Measurements from ENCODE around the gene PTTG2. TPM values are rescaled to one million over a fixed set of nuclear protein-coding genes. Genes with fewer than 3 reads are reported as not detected.
"Not testable (repeated sequence)": the region's sequence is repeated elsewhere in the genome, so short reads cannot be mapped to it uniquely, and the experiment has no call there.

PTTG2 gene
- total RNA-seq, 6 experiments from 2014 or later: not detected

DNA sequence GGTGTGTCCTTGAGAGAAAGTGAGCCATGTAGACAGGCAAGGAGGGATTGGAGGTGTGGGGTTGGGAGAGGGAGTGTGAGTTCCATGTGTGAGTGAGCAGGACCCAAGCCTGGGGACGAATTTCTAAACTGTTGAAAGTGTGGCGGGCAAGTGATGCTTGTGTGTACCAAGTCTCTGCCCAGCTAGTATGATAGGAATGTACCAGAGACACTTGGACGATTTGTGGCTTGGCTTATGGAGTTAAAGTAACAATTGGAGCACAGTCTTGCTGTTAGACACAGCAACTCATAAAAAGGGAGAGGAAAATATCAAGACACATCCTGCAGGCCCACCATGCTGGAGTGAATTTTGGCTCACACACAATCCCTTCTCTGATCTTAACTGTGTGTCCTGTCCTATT lies 8.5 kb downstream of the PTTG2 start:
- Mint-ChIP-seq H3K27ac (no peak overlapping the region), H3K9me3 (peaks cover 13% of the 10 kb centered on the region), H3K36me3 (ENCODE audit: low read depth) (peaks cover 4% of the 10 kb centered on the region; the same call in 1 of the 2 replicates), H3K4me3 (no peak overlapping the region), H3K4me1 (ENCODE audit: low read depth) (peaks cover 35% of the 10 kb centered on the region), H3K27me3 (ENCODE audit: insufficient read depth) (peaks cover 2% of the 10 kb centered on the region)
- DNase-seq: no peak
- TF ChIP-seq, protein P1, sequence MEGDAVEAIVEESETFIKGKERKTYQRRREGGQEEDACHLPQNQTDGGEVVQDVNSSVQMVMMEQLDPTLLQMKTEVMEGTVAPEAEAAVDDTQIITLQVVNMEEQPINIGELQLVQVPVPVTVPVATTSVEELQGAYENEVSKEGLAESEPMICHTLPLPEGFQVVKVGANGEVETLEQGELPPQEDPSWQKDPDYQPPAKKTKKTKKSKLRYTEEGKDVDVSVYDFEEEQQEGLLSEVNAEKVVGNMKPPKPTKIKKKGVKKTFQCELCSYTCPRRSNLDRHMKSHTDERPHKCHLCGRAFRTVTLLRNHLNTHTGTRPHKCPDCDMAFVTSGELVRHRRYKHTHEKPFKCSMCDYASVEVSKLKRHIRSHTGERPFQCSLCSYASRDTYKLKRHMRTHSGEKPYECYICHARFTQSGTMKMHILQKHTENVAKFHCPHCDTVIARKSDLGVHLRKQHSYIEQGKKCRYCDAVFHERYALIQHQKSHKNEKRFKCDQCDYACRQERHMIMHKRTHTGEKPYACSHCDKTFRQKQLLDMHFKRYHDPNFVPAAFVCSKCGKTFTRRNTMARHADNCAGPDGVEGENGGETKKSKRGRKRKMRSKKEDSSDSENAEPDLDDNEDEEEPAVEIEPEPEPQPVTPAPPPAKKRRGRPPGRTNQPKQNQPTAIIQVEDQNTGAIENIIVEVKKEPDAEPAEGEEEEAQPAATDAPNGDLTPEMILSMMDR (IDR thresholded peaks at IDR 0.05): no peak

DNA sequence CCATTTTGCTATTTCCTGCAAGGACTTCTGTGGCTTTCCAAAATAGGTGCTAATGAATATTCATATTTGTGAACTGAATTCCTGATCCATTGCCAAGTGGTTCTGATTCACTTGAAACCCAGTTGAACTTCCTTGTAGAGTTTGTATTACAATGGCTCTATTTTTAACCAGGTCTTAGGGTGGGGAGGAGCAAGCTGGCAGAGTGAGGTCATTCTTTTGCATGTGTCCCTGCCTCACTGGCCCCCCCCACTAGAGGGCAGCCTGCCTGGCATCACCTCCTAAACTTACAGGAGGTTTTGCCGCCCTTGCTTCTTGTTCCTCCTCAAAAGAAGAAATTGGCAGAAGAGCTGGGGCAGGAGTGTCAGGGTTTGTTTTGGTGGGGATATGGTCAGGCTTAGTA lies 10.5 kb downstream of the PTTG2 start:
- Mint-ChIP-seq H3K27me3 (ENCODE audit: insufficient read depth) (peaks cover 2% of the 10 kb centered on the region), H3K4me3 (no peak overlapping the region), H3K4me1 (ENCODE audit: low read depth) (peaks cover 35% of the 10 kb centered on the region), H3K9me3 (peaks cover 13% of the 10 kb centered on the region), H3K36me3 (ENCODE audit: low read depth) (peaks cover 4% of the 10 kb centered on the region; the same call in 1 of the 2 replicates), H3K27ac (no peak overlapping the region)
- DNase-seq: peak; percentile 37
- TF ChIP-seq, protein P1 (IDR thresholded peaks at IDR 0.05): peak; percentile 76

DNA sequence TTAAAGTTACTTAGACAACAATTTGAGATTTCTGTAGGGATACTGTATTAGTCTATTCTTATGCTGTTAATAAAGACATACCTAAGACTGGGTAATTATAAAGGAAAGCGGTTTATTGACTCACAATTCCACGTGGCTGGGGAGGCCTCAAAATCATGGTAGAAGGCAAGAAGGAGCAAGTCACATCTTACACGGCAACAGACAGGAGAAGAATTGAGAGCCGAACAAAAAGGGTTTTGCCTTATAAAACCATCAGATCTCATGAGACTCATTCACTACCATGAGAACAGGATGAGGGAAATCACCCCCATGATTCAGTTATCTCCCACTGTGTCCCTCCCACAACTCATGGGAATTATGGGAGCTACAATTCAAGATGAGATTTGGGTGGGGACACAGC lies 11.0 kb downstream of the PTTG2 start:
- TF ChIP-seq, protein P1 (IDR thresholded peaks at IDR 0.05): no peak
- Mint-ChIP-seq H3K4me3 (no peak overlapping the region), H3K27me3 (ENCODE audit: insufficient read depth) (peaks cover 2% of the 10 kb centered on the region), H3K9me3 (peaks cover 13% of the 10 kb centered on the region), H3K27ac (no peak overlapping the region), H3K4me1 (ENCODE audit: low read depth) (peaks cover 35% of the 10 kb centered on the region), H3K36me3 (ENCODE audit: low read depth) (peaks cover 4% of the 10 kb centered on the region; the same call in 1 of the 2 replicates)
- no peak for DNase-seq

DNA sequence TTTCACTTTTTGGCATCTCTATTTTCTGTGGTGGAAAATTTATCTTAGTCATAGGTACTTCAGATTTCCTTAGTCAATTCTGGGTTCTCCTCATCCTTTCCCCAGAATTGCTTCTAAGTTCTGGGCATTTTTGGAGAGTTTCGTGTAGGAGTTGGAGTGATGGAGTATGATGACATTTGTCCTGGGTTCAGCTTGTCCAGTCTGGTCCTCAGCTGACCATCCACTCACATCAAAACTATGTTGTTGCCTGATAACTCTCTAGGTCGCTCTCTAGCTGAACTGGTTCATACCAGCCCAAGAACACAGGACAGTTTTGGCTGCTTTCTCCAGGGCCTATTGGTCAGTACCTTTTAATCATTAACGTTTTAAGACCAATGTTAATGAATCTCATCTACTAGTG lies 13.2 kb downstream of the PTTG2 start:
- Mint-ChIP-seq H3K36me3 (ENCODE audit: low read depth) (peaks cover 4% of the 10 kb centered on the region; the same call in 1 of the 2 replicates), H3K27ac (0 out of 2 replicates have a peak overlapping the region, but pooled peaks have one; percentile 6), H3K27me3 (ENCODE audit: insufficient read depth) (no peaks in the 10 kb centered on the region), H3K4me1 (ENCODE audit: low read depth) (peaks cover 29% of the 10 kb centered on the region), H3K9me3 (peaks cover 13% of the 10 kb centered on the region), H3K4me3 (no peak overlapping the region)
- no peak for DNase-seq
- TF ChIP-seq, protein P1 (IDR thresholded peaks at IDR 0.05): no peak

DNA sequence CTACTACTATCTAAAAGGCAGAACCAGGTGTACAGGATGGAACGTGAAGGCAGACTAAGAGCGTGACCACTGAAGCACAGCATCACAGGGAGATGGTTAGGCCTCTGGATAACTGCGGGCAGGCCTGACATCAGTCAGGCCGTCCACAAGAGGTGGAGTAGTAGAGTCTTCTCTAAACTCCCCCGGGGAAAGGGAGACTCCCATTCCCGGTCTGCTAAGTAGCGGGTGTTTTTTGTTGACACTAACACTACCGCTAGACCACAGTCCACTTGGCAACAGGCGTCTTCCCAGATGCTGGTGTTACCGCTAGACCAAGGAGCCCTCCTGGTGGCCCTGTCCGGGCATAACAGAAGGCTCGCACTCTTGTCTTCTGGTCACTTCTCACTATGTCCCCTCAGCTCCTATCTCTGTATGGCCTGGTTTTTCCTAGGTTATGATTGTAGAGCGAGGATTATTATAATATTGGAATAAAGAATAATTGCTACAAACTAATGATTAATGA lies 15.2 kb downstream of the PTTG2 start:
- not testable (repeated sequence) for DNase-seq; H3K9me3 Mint-ChIP-seq; H3K36me3 Mint-ChIP-seq (ENCODE audit: low read depth); H3K27ac Mint-ChIP-seq; H3K4me3 Mint-ChIP-seq; H3K27me3 Mint-ChIP-seq (ENCODE audit: insufficient read depth)
- peaks cover 41% of the 10 kb centered on the region for H3K4me1 Mint-ChIP-seq (ENCODE audit: low read depth)

DNA sequence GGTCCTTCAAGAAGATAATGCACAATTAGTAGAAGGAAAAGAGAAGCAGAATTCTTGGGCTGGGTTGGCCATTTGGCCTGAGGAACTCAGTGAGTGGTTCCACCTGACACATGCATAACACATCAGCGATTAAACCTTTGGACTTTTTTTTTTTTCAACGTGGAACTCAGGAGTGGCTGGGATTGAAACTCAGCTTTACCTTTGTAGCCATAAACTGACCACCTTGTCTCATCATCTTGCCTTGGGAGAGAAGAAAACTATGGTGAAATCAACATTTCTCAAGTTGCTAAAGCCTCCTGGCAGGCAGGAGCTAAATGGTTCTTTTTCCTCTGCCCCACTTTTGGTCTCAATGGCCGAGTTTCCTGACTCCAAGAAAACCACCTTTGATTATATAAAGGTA lies 16.3 kb downstream of the PTTG2 start:
- H3K9me3 Mint-ChIP-seq: no peaks in the 10 kb centered on the region
- H3K36me3 Mint-ChIP-seq (ENCODE audit: low read depth): no peaks in the 10 kb centered on the region
- DNase-seq: no peak
- H3K27ac Mint-ChIP-seq: peak overlapping the region; percentile 59
- no peaks in the 10 kb centered on the region for H3K27me3 Mint-ChIP-seq (ENCODE audit: insufficient read depth)
- TF ChIP-seq, protein P1 (IDR thresholded peaks at IDR 0.05): no peak
- peaks cover 41% of the 10 kb centered on the region for H3K4me1 Mint-ChIP-seq (ENCODE audit: low read depth)
- H3K4me3 Mint-ChIP-seq: peak overlapping the region; percentile 73
